K562 (cell line): ENCODE results near the gene OR5D18. TPM values are rescaled to one million over a fixed set of nuclear protein-coding genes. Genes with fewer than 3 reads are reported as not detected.

ENCODE experiments used
- ATAC-seq: fragments of 200-7000 bp; cut with Tn5 transposase; 3 replicates; pipeline ENCODE4 v1.9.1; 2020; ENCODE audit warnings: moderate library complexity
- BruUV-seq: library from RNA; stranded (reverse); fragments of 400-500 nt; replicated peaks from 2 replicates; lab custom pipeline; 2021; lab: Mats Ljungman, UMichigan
- CTCF ChIA-PET: fragments of 300-600 bp; formaldehyde crosslinking; extraction: SDS; loops from one replicate; lab custom pipeline; 2021; ENCODE audit warnings: low intra/inter-chr PET ratio; lab: Yijun Ruan, JAX
- POLR2A ChIA-PET: fragments of 300-600, 350-650 bp; sonication (Branson Sonifier 250); formaldehyde crosslinking; extraction: SDS; loops from one replicate; lab custom pipeline; 2021; ENCODE audit warnings: antibody characterized with exemption, inconsistent platforms; lab: Yijun Ruan, JAX
- DNase-seq, 4 experiments: peaks; one replicate each; pipeline versions ENCODE4 v3.0.0 to v3.0.0-alpha.2; 2011 to 2018; ENCODE audit warnings: low spot score in 3 of 4, mixed read lengths in 3 of 4; ENCODE audit errors: extremely low read depth in 1 of 4
- FAIRE-seq: peaks from 2 replicates; lab custom pipeline; 2011; peaks lifted over from hg19 to GRCh38; lab: Jason Lieb, UNC
- H2AFZ ChIP-seq: 2 replicates; pipeline ENCODE4 v1.6.0; 2011; ENCODE audit warnings: low read depth, low read length, control low read depth, inconsistent platforms
- H3K27ac ChIP-seq: fragments of 200-600 bp; 3 replicates; pipeline ENCODE4 v1.8.0; 2011; ENCODE audit warnings: low read depth, mild to moderate bottlenecking, control low read depth, inconsistent platforms, low read length, moderate library complexity, mixed read lengths; ENCODE audit errors: extremely low read depth
- H3K27me3 ChIP-seq, 2 experiments: fragments of 300-600 bp in 1 of 2; 2 replicates in 1 of 2; 3 replicates in 1 of 2; pipeline versions ENCODE4 v1.6.0 to v1.8.0; 2011; ENCODE audit warnings: inconsistent platforms in 2 of 2, low read length in 2 of 2, mild to moderate bottlenecking in 1 of 2, mixed read lengths in 1 of 2, moderate library complexity in 1 of 2; ENCODE audit not compliant: control insufficient read depth in 2 of 2, insufficient read depth in 2 of 2
- H3K36me3 ChIP-seq: fragments of 300-600 bp; 3 replicates; pipeline ENCODE4 v1.8.0; 2011; ENCODE audit warnings: mild to moderate bottlenecking, low read length, inconsistent platforms; ENCODE audit not compliant: control insufficient read depth, insufficient read depth
- H3K4me1 ChIP-seq, 2 experiments: fragments of 200-600 bp in 1 of 2; replicated peaks in 1 of 2; 2 replicates in 1 of 2; 3 replicates in 1 of 2; pipeline versions ENCODE4 v1.5.1 to v1.8.0; 2011; ENCODE audit warnings: inconsistent platforms in 2 of 2, low read length in 2 of 2, mild to moderate bottlenecking in 1 of 2, mixed read lengths in 1 of 2, moderate library complexity in 1 of 2; ENCODE audit not compliant: control insufficient read depth in 2 of 2, insufficient read depth in 2 of 2
- H3K4me2 ChIP-seq: 2 replicates; pipeline ENCODE4 v1.6.1; 2011; ENCODE audit warnings: low read length, control low read depth, inconsistent platforms, mixed read lengths; ENCODE audit not compliant: insufficient read depth
- H3K4me3 ChIP-seq: fragments of 200-600 bp; sonication (generic), shearing (Covaris generic); 2 replicates; pipeline ENCODE4 v1.5.1; 2016; ENCODE audit warnings: control low read depth, inconsistent platforms
- H3K79me2 ChIP-seq: fragments of 200-600 bp; 3 replicates; pipeline ENCODE4 v1.8.0; 2011; ENCODE audit warnings: low read length, inconsistent platforms; ENCODE audit not compliant: control insufficient read depth, insufficient read depth
- H3K9ac ChIP-seq, 2 experiments: 2 replicates each; pipeline versions ENCODE4 v1.6.0 to v1.6.1; 2011; ENCODE audit warnings: low read depth in 2 of 2, low read length in 2 of 2, control low read depth in 1 of 2, inconsistent platforms in 1 of 2, mild to moderate bottlenecking in 1 of 2, mixed read lengths in 1 of 2; ENCODE audit not compliant: insufficient read depth in 1 of 2
- H3K9me1 ChIP-seq: one replicate; pipeline ENCODE4 v1.6.0; 2011; ENCODE audit warnings: inconsistent platforms, mild to moderate bottlenecking, low read length, moderate library complexity; ENCODE audit not compliant: control insufficient read depth, insufficient read depth
- H3K9me3 ChIP-seq: replicated peaks from 2 replicates; pipeline ENCODE4 v1.5.1; 2011; ENCODE audit warnings: low read depth, low read length, inconsistent platforms; ENCODE audit not compliant: control insufficient read depth, insufficient read depth
- H4K20me1 ChIP-seq: replicated peaks from 2 replicates; pipeline ENCODE4 v1.6.1; 2011; ENCODE audit warnings: low read length, inconsistent platforms, mixed read lengths; ENCODE audit not compliant: control insufficient read depth, insufficient read depth
- BRCA1 ChIP-seq, 2 experiments: fragments of 450-650 bp in 1 of 2; sonication (generic) in 1 of 2; formaldehyde crosslinking in 1 of 2; IDR thresholded peaks; 2 replicates each; pipeline versions ENCODE4 v1.5.0 to v1.6.1; 2017 to 2020; ENCODE audit warnings: mild to moderate bottlenecking in 1 of 2, missing genetic modification reagents in 1 of 2
- DIDO1 ChIP-seq: fragments of 450-650 bp; IDR thresholded peaks from 2 replicates; pipeline ENCODE4 v1.6.1; 2016; ENCODE audit warnings: low read depth, missing biosample characterization, missing genetic modification characterization
- HCFC1 ChIP-seq: IDR thresholded peaks from 2 replicates; pipeline ENCODE4 v1.6.1; 2012; ENCODE audit warnings: low read depth, low read length, improper control_type of control experiment
- HMG20A ChIP-seq: fragments of 450-650 bp; formaldehyde crosslinking; conservative IDR thresholded peaks from 2 replicates; pipeline ENCODE4 v1.4.0; 2020; ENCODE audit warnings: mild to moderate bottlenecking, mixed read lengths
- POLR3A ChIP-seq: IDR thresholded peaks from 2 replicates; pipeline ENCODE4 v1.6.1; 2011; ENCODE audit warnings: borderline replicate concordance, mild to moderate bottlenecking, moderate library complexity; ENCODE audit not compliant: insufficient read length, insufficient read depth; ENCODE audit errors: extremely low read depth
- RBM39 ChIP-seq: fragments of 200-400 bp; formaldehyde crosslinking; optimal IDR thresholded peaks from 2 replicates; pipeline ENCODE3; 2018; ENCODE audit warnings: low read depth, low read length
- SRSF9 ChIP-seq: fragments of 200-400 bp; formaldehyde crosslinking; IDR thresholded peaks from 2 replicates; pipeline ENCODE4 v1.6.1; 2017; ENCODE audit warnings: low read depth, low read length, borderline replicate concordance
- ZNF699 ChIP-seq: fragments of 250-450 bp; sonication (Bioruptor Pico); IDR thresholded peaks from 2 replicates; pipeline ENCODE4 v1.8.0; 2021; ENCODE audit warnings: mild to moderate bottlenecking, moderate library complexity; ENCODE audit not compliant: insufficient replicate concordance
- ZNF717 ChIP-seq: fragments of 250-450 bp; sonication (Bioruptor Pico); IDR thresholded peaks from 2 replicates; pipeline ENCODE4 v1.5.0; 2021
- in situ Hi-C: fragments of 300-500 bp; cut with MboI; formaldehyde crosslinking; loops from 4 replicates; pipeline ENCODE4 v1.15.0; 2018; ENCODE audit warnings: inconsistent platforms, mixed read lengths
- intact Hi-C: fragments of 100-400 bp; cut with micrococcal nuclease; formaldehyde crosslinking; loops from 2 replicates; pipeline ENCODE4 v1.14.2; 2022
- polyA plus RNA-seq, 8 experiments: library from polyadenylated mRNA; depleted of rRNA in 4 of 8; stranded (reverse) in 5 of 8; unstranded in 3 of 8; fragments of >200 nt; fragmentation: Nextera tagmentation in 2 of 8; fragmentation: Illumina TruSeq in 1 of 8; extraction: Ambion mirVana in 2 of 8; extraction: Trizol in 1 of 8; gene quantifications; 2 replicates each; pipeline versions ENCODE4 v1.2.1 to v1.2.3, GENCODE V29; 2011 to 2014; ENCODE audit warnings: inconsistent platforms in 1 of 8, missing spikeins in 1 of 8
- total RNA-seq, 7 experiments: library from RNA; depleted of rRNA in 6 of 7; stranded (reverse); fragments of >200 nt in 6 of 7; fragmentation: Illumina TruSeq in 2 of 7; extraction: Trizol in 2 of 7; gene quantifications; 2 replicates each; pipeline versions ENCODE4 v1.2.1 to v1.2.3, GENCODE V29; 2011 to 2021; ENCODE audit warnings: low replicate concordance in 1 of 7
- TF ChIP-seq, protein P1 (sequence below): sonication (generic); formaldehyde crosslinking; IDR thresholded peaks from 2 replicates; pipeline ENCODE4 v1.9.0; 2022; ENCODE audit warnings: mild to moderate bottlenecking, missing genetic modification reagents
- TF ChIP-seq, protein P2 (sequence below): sonication (generic); formaldehyde crosslinking; IDR thresholded peaks from 2 replicates; pipeline ENCODE4 v1.8.1; 2023; ENCODE audit warnings: mild to moderate bottlenecking, missing genetic modification reagents
- TF ChIP-seq, protein P3 (sequence below): IDR thresholded peaks from 2 replicates; pipeline ENCODE4 v1.6.1; 2014; ENCODE audit warnings: antibody characterized with exemption
- TF ChIP-seq, protein P4 (sequence below): fragments of 450-650 bp; IDR thresholded peaks from 2 replicates; pipeline ENCODE4 v1.6.1; 2014; ENCODE audit warnings: low read depth, mild to moderate bottlenecking, moderate library complexity, borderline replicate concordance

Gene OR5D18
- total and polyA plus RNA-seq, 9 of the 15 experiments (the other 6 are each of a cell fraction or from before 2014, with no cell fraction given), result not detected

DNA sequence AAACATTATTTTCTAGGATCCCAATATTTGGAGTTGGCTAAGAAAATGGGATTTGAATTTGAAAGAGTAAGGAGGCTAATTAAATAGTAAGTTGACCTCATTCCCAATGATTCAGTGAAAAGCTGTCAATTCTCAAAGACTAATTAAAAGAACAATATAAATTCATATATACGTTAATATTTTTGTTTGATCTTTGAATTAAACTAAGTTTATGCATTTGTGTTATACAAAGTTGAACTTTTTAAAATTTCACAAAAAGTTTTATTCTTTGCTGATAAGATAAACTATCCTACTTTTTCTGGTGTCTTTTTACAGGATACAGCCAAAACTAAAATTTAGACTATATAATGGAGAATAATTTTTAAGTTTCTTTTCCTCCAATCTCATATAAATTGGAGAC is 8.4 kb upstream of the OR5D18 start, which contains the start of gene OR5L1 (continued):
- no peak for TF ChIP-seq ZNF699 (CRISPR knock-in tag)

DNA sequence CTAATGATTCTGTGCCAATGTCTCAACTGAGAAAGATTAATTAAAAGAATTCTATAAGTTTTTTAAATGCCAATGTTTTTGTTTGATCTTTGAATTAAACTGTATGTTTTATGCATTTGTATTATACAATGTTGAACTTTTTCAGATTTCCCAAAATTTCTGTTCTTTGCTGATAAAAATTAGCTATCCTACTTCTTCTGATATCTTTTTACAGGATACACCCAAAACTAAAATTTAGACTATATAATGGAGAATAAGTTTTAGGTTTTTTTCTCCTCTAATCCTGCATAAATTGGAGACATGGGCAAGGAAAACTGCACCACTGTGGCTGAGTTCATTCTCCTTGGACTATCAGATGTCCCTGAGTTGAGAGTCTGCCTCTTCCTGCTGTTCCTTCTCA is 7.5 kb downstream of the OR5D18 start, which contains the start of gene OR5L2:
OR5L2 (plus strand) TSS at position 301 of the 400 bp plus-strand sequence; CDS start at position 301, 0 bp downstream.
- no peaks in the 10 kb centered on the region for H3K27me3 ChIP-seq
- intact Hi-C loops (no loop called here), in situ Hi-C loops (no loop called here)
- H3K27ac ChIP-seq, result no peak within 1 kb of the TSS
- TF ChIP-seq, protein P1, sequence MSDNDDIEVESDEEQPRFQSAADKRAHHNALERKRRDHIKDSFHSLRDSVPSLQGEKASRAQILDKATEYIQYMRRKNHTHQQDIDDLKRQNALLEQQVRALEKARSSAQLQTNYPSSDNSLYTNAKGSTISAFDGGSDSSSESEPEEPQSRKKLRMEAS (CRISPR knock-in tag), result no peak
- TF ChIP-seq SRSF9, result no peak
- TF ChIP-seq HMG20A, result no peak
- TF ChIP-seq, protein P2, sequence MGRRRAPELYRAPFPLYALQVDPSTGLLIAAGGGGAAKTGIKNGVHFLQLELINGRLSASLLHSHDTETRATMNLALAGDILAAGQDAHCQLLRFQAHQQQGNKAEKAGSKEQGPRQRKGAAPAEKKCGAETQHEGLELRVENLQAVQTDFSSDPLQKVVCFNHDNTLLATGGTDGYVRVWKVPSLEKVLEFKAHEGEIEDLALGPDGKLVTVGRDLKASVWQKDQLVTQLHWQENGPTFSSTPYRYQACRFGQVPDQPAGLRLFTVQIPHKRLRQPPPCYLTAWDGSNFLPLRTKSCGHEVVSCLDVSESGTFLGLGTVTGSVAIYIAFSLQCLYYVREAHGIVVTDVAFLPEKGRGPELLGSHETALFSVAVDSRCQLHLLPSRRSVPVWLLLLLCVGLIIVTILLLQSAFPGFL (CRISPR knock-in tag), result no peak
- no peak for TF ChIP-seq DIDO1 (tag)
- no peak for TF ChIP-seq HCFC1
- TF ChIP-seq, protein P3, sequence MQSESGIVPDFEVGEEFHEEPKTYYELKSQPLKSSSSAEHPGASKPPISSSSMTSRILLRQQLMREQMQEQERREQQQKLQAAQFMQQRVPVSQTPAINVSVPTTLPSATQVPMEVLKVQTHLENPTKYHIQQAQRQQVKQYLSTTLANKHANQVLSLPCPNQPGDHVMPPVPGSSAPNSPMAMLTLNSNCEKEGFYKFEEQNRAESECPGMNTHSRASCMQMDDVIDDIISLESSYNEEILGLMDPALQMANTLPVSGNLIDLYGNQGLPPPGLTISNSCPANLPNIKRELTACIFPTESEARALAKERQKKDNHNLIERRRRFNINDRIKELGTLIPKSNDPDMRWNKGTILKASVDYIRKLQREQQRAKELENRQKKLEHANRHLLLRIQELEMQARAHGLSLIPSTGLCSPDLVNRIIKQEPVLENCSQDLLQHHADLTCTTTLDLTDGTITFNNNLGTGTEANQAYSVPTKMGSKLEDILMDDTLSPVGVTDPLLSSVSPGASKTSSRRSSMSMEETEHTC, result no peak
- TF ChIP-seq, protein P4, sequence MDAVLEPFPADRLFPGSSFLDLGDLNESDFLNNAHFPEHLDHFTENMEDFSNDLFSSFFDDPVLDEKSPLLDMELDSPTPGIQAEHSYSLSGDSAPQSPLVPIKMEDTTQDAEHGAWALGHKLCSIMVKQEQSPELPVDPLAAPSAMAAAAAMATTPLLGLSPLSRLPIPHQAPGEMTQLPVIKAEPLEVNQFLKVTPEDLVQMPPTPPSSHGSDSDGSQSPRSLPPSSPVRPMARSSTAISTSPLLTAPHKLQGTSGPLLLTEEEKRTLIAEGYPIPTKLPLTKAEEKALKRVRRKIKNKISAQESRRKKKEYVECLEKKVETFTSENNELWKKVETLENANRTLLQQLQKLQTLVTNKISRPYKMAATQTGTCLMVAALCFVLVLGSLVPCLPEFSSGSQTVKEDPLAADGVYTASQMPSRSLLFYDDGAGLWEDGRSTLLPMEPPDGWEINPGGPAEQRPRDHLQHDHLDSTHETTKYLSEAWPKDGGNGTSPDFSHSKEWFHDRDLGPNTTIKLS, result no peak
- TF ChIP-seq RBM39, result no peak
- no peak for TF ChIP-seq BRCA1 (IDR thresholded peaks at IDR 0.05)
- TF ChIP-seq BRCA1 (CRISPR knock-in tag; IDR thresholded peaks at IDR 0.05), result no peak
- TF ChIP-seq ZNF717 (CRISPR knock-in tag), result no peak
- TF ChIP-seq POLR3A, result no peak
- ChIA-PET CTCF (no interaction called here), POLR2A (no interaction called here)
- H3K9ac ChIP-seq, result no peak within 1 kb of the TSS
- no peak within 1 kb of the TSS for H3K4me2 ChIP-seq
- no peaks in the 10 kb centered on the region for H3K4me1 ChIP-seq
- FAIRE-seq (no peak), ATAC-seq (no peak), DNase-seq (no peak)
- H3K36me3 ChIP-seq, result no peaks in the 10 kb centered on the region
- H3K79me2 ChIP-seq, result no peaks in the 10 kb centered on the region
- no peaks in the 10 kb centered on the region for H3K9me3 ChIP-seq
- no peak within 1 kb of the TSS for H3K4me3 ChIP-seq
- no peaks in the 10 kb centered on the region for H3K9me1 ChIP-seq
- no peaks in the 10 kb centered on the region for H4K20me1 ChIP-seq
- no peak within 1 kb of the TSS for H2AFZ ChIP-seq
- no TSS peak for BruUV-seq
